H1 (cell line): ENCODE measurements around the gene KRCC1. TPM values are rescaled to one million over a fixed set of nuclear protein-coding genes. Genes with fewer than 3 reads are reported as not detected.

Source experiments
- CTCF ChIA-PET: fragments of 300-600 bp; sonication (Branson Sonifier 250); formaldehyde crosslinking; loops from one replicate; lab custom pipeline; 2021; ENCODE audit not compliant: partially characterized antibody; lab: Charles Lee
- POLR2A ChIA-PET: fragments of 300-600 bp; sonication (Branson Sonifier 250); formaldehyde crosslinking; loops from one replicate; lab custom pipeline; 2021; ENCODE audit warnings: inconsistent platforms; ENCODE audit not compliant: partially characterized antibody; lab: Charles Lee
- DNase-seq, 2 experiments: peaks; one replicate each; pipeline versions ENCODE4 v3.0.0 to v3.0.0-alpha.2; 2010 to 2022; ENCODE audit warnings: low spot score in 2 of 2, low read depth in 1 of 2, mixed read lengths in 1 of 2
- FAIRE-seq: peaks from 2 replicates; lab custom pipeline; 2011; peaks lifted over from hg19 to GRCh38; lab: Jason Lieb, UNC
- H2AFZ ChIP-seq: 2 replicates; pipeline ENCODE4 v1.8.1; 2012; ENCODE audit warnings: low read length, inconsistent platforms
- H2AK5ac ChIP-seq: 2 replicates; pipeline ENCODE4 v1.6.1; 2013; ENCODE audit warnings: low read depth, low read length
- H2BK120ac ChIP-seq: replicated peaks from 2 replicates; pipeline ENCODE3; 2013; ENCODE audit warnings: low read depth, low read length, inconsistent platforms
- H2BK12ac ChIP-seq: 2 replicates; pipeline ENCODE4 v1.6.1; 2013; ENCODE audit warnings: low read depth, low read length
- H2BK15ac ChIP-seq: 2 replicates; pipeline ENCODE4 v1.6.1; 2013; ENCODE audit warnings: low read length
- H2BK20ac ChIP-seq: 2 replicates; pipeline ENCODE4 v1.6.1; 2013; ENCODE audit warnings: low read length
- H2BK5ac ChIP-seq: 2 replicates; pipeline ENCODE4 v1.6.1; 2013; ENCODE audit warnings: low read depth, low read length
- H3K14ac ChIP-seq: 2 replicates; pipeline ENCODE4 v1.6.1; 2013; ENCODE audit warnings: inconsistent platforms; ENCODE audit not compliant: insufficient read length
- H3K18ac ChIP-seq: 2 replicates; pipeline ENCODE4 v1.6.1; 2013; ENCODE audit warnings: low read length; ENCODE audit errors: extremely low read depth
- H3K23ac ChIP-seq: 2 replicates; pipeline ENCODE4 v1.6.1; 2013; ENCODE audit warnings: inconsistent platforms; ENCODE audit not compliant: insufficient read length
- H3K23me2 ChIP-seq: 2 replicates; pipeline ENCODE4 v1.6.1; 2013; ENCODE audit warnings: low read depth, low read length
- H3K27ac ChIP-seq: 2 replicates; pipeline ENCODE4 v1.6.1; 2011; ENCODE audit warnings: low read depth, low read length, inconsistent platforms
- H3K27me3 ChIP-seq, 4 experiments: replicated peaks in 1 of 4; 1 replicate in 1 of 4; 2 replicates in 3 of 4; pipeline versions ENCODE4 v1.6.1 to v1.8.1; 2011 to 2013; ENCODE audit warnings: low read length in 3 of 4, mild to moderate bottlenecking in 3 of 4, inconsistent platforms in 2 of 4, mixed read lengths in 2 of 4, moderate library complexity in 1 of 4; ENCODE audit not compliant: control insufficient read depth in 3 of 4, insufficient read depth in 3 of 4; ENCODE audit errors: extremely low read depth in 1 of 4
- H3K36me3 ChIP-seq, 4 experiments: 2 replicates each; pipeline versions ENCODE4 v1.6.1 to v1.8.1; 2011 to 2013; ENCODE audit warnings: mild to moderate bottlenecking in 4 of 4, low read length in 3 of 4, moderate library complexity in 2 of 4, control low read depth in 1 of 4, inconsistent platforms in 1 of 4; ENCODE audit not compliant: insufficient read depth in 4 of 4, control insufficient read depth in 2 of 4
- H3K4ac ChIP-seq: replicated peaks from 2 replicates; pipeline ENCODE3; 2013; ENCODE audit warnings: low read length, low read depth, mixed read lengths, inconsistent platforms; ENCODE audit not compliant: insufficient read length
- H3K4me1 ChIP-seq, 4 experiments: replicated peaks in 1 of 4; 1 replicate in 1 of 4; 2 replicates in 3 of 4; pipeline versions ENCODE4 v1.6.1 to v1.8.1; 2011 to 2013; ENCODE audit warnings: low read length in 3 of 4, inconsistent platforms in 2 of 4, mixed read lengths in 1 of 4; ENCODE audit not compliant: insufficient read depth in 4 of 4, control insufficient read depth in 3 of 4
- H3K4me2 ChIP-seq, 2 experiments: 2 replicates each; pipeline versions ENCODE4 v1.6.1 to v1.8.1; 2011 to 2013; ENCODE audit warnings: low read depth in 2 of 2, low read length in 2 of 2, control low read depth in 1 of 2, inconsistent platforms in 1 of 2, mild to moderate bottlenecking in 1 of 2; ENCODE audit not compliant: insufficient read depth in 1 of 2
- H3K4me3 ChIP-seq, 4 experiments: fragments of 200-600, 300-600 bp in 1 of 4; sonication (generic), shearing (Covaris generic), sonication (Bioruptor Twin) in 1 of 4; 2 replicates each; pipeline versions ENCODE4 v1.5.1 to v1.8.1; 2011 to 2016; ENCODE audit warnings: low read length in 4 of 4, low read depth in 3 of 4, control low read depth in 2 of 4, inconsistent platforms in 2 of 4, mild to moderate bottlenecking in 2 of 4, mixed read lengths in 1 of 4, moderate library complexity in 1 of 4; ENCODE audit not compliant: insufficient read depth in 2 of 4; ENCODE audit errors: extremely low read depth in 1 of 4
- H3K56ac ChIP-seq: replicated peaks from 2 replicates; pipeline ENCODE3; 2013; ENCODE audit warnings: low read depth, mild to moderate bottlenecking, mixed read lengths, low read length, inconsistent platforms; ENCODE audit not compliant: insufficient read length
- H3K79me1 ChIP-seq: 2 replicates; pipeline ENCODE4 v1.6.1; 2013; ENCODE audit warnings: low read depth, low read length, control low read depth
- H3K79me2 ChIP-seq, 2 experiments: 2 replicates each; pipeline versions ENCODE4 v1.6.1 to v1.8.1; 2012 to 2013; ENCODE audit warnings: low read length in 2 of 2, mild to moderate bottlenecking in 2 of 2, inconsistent platforms in 1 of 2; ENCODE audit not compliant: insufficient read depth in 2 of 2, control insufficient read depth in 1 of 2
- H3K9ac ChIP-seq, 4 experiments: replicated peaks in 1 of 4; 1 replicate in 1 of 4; 2 replicates in 3 of 4; pipeline versions ENCODE4 v1.6.1 to v1.8.1; 2011 to 2013; ENCODE audit warnings: low read depth in 3 of 4, low read length in 3 of 4, control low read depth in 2 of 4, mild to moderate bottlenecking in 2 of 4, moderate library complexity in 2 of 4, inconsistent platforms in 1 of 4; ENCODE audit errors: extremely low read depth in 1 of 4
- H3K9me3 ChIP-seq, 2 experiments: 2 replicates each; pipeline versions ENCODE4 v1.6.1 to v1.8.1; 2012 to 2013; ENCODE audit warnings: mild to moderate bottlenecking in 2 of 2, moderate library complexity in 2 of 2, control low read depth in 1 of 2, inconsistent platforms in 1 of 2, low read depth in 1 of 2, low read length in 1 of 2, mixed read lengths in 1 of 2; ENCODE audit not compliant: insufficient read depth in 2 of 2
- H4K20me1 ChIP-seq, 2 experiments: replicated peaks in 1 of 2; 2 replicates each; pipeline versions ENCODE3 to v1.8.1; 2011 to 2013; ENCODE audit warnings: inconsistent platforms in 2 of 2, low read length in 2 of 2, mild to moderate bottlenecking in 1 of 2; ENCODE audit not compliant: insufficient read depth in 2 of 2, control insufficient read depth in 1 of 2
- H4K5ac ChIP-seq: 2 replicates; pipeline ENCODE4 v1.6.1; 2013; ENCODE audit warnings: low read length, low read depth, mixed read lengths, inconsistent platforms; ENCODE audit not compliant: insufficient read length
- H4K8ac ChIP-seq: 2 replicates; pipeline ENCODE4 v1.8.0; 2013; ENCODE audit warnings: mild to moderate bottlenecking, moderate library complexity, low read length, inconsistent platforms; ENCODE audit not compliant: insufficient read depth; ENCODE audit errors: extremely low read depth
- H4K91ac ChIP-seq: replicated peaks from 2 replicates; pipeline ENCODE3; 2013; ENCODE audit warnings: low read length, mixed read lengths, inconsistent platforms; ENCODE audit not compliant: insufficient read length
- CBX8 ChIP-seq: fragments of 300-800, 300-1000 bp; sonication (generic); IDR thresholded peaks from 2 replicates; pipeline ENCODE4 v1.7.1; 2016; ENCODE audit warnings: low read depth, low read length, borderline replicate concordance
- CREB1 ChIP-seq: IDR thresholded peaks from 2 replicates; pipeline ENCODE4 v1.6.1; 2012; ENCODE audit warnings: inconsistent platforms
- EP300 ChIP-seq, 2 experiments: IDR thresholded peaks; 1 replicate in 1 of 2; 2 replicates in 1 of 2; pipeline ENCODE4 v1.6.1; 2011 to 2012; ENCODE audit warnings: low read depth in 2 of 2, low read length in 2 of 2, mild to moderate bottlenecking in 2 of 2, borderline replicate concordance in 1 of 2, inconsistent platforms in 1 of 2, moderate library complexity in 1 of 2
- HDAC2 ChIP-seq, 2 experiments: fragments of 300-600 bp in 1 of 2; sonication (generic) in 1 of 2; IDR thresholded peaks; 2 replicates each; pipeline ENCODE4 v1.6.1; 2011 to 2012; ENCODE audit warnings: low read depth in 2 of 2, low read length in 2 of 2, mild to moderate bottlenecking in 2 of 2, moderate library complexity in 2 of 2, borderline replicate concordance in 1 of 2, inconsistent platforms in 1 of 2
- MAX ChIP-seq: IDR thresholded peaks from 2 replicates; pipeline ENCODE4 v1.6.1; 2012; ENCODE audit warnings: inconsistent platforms
- NANOG ChIP-seq: IDR thresholded peaks from 2 replicates; pipeline ENCODE4 v1.6.1; 2011; ENCODE audit warnings: low read length, low read depth, mild to moderate bottlenecking, inconsistent platforms; ENCODE audit not compliant: insufficient read depth, poor library complexity, severe bottlenecking
- POLR2A ChIP-seq, 2 experiments: IDR thresholded peaks; 1 replicate in 1 of 2; 2 replicates in 1 of 2; pipeline ENCODE4 v1.6.1; 2011; ENCODE audit warnings: low read depth in 2 of 2, low read length in 2 of 2, mild to moderate bottlenecking in 2 of 2; ENCODE audit errors: control extremely low read depth in 1 of 2
- RBBP5 ChIP-seq: IDR thresholded peaks from 2 replicates; pipeline ENCODE4 v1.7.1; 2012; ENCODE audit warnings: low read depth, mild to moderate bottlenecking, inconsistent platforms, low read length, moderate library complexity, borderline replicate concordance
- SIN3A ChIP-seq, 2 experiments: IDR thresholded peaks in 1 of 2; conservative IDR thresholded peaks in 1 of 2; 2 replicates each; pipeline ENCODE4 v1.6.1; 2011 to 2012; ENCODE audit warnings: low read length in 2 of 2, improper control_type of control experiment in 1 of 2, low read depth in 1 of 2, mild to moderate bottlenecking in 1 of 2
- SIX5 ChIP-seq: IDR thresholded peaks from 2 replicates; pipeline ENCODE4 v1.6.1; 2011; ENCODE audit warnings: mild to moderate bottlenecking, low read depth, low read length
- SP1 ChIP-seq: IDR thresholded peaks from 2 replicates; pipeline ENCODE4 v1.6.1; 2011; ENCODE audit warnings: low read depth, low read length
- SP2 ChIP-seq: IDR thresholded peaks from 2 replicates; pipeline ENCODE4 v1.6.1; 2012; ENCODE audit warnings: mild to moderate bottlenecking, low read length, inconsistent platforms
- TCF12 ChIP-seq: IDR thresholded peaks from 2 replicates; pipeline ENCODE4 v1.6.1; 2011; ENCODE audit warnings: low read depth, mild to moderate bottlenecking, low read length
- YY1 ChIP-seq: IDR thresholded peaks from 2 replicates; pipeline ENCODE4 v1.6.1; 2011; ENCODE audit warnings: low read depth, mild to moderate bottlenecking, low read length
- WGBS, 2 experiments: shearing (Covaris generic) in 1 of 2; methylation state at CpG; one replicate each; pipeline versions ENCODE4 v1.1.6 to v1.1.7; 2013 to 2015; ENCODE audit warnings: low lambda C conversion rate in 2 of 2, mixed read lengths in 2 of 2, inconsistent platforms in 1 of 2, low coverage in 1 of 2, missing lambda C conversion rate in 1 of 2; ENCODE audit not compliant: insufficient replicate concordance in 2 of 2, insufficient coverage in 1 of 2, insufficient read length in 1 of 2; ENCODE audit errors: extremely low coverage in 1 of 2, missing lambda C conversion rate in 1 of 2; 5-methylcytosine and 5-hydroxymethylcytosine counted together
- polyA plus RNA-seq, 7 experiments: library from polyadenylated mRNA; depleted of rRNA in 3 of 7; stranded (reverse) in 5 of 7; unstranded in 2 of 7; fragments of >200 nt in 5 of 7; fragments of 200-250 nt in 2 of 7; gene quantifications; 1 replicate in 5 of 7; 2 replicates in 1 of 7; 4 replicates in 1 of 7; pipeline versions ENCODE4 v1.2.1 to v1.2.3, GENCODE V29; 2011 to 2013; ENCODE audit warnings: missing spikeins in 2 of 7, mixed read lengths in 2 of 7
- total RNA-seq: library from RNA; stranded (reverse); fragmentation: NEBNext Ultra II Directional; extraction: Animal tissue kit (Norgen Biotek cat#: 25700); gene quantifications from 2 replicates; pipeline ENCODE4 v1.2.1, GENCODE V29; 2021

Gene KRCC1
- total and polyA plus RNA-seq, 2 of the 8 experiments (the other 6 are each of a cell fraction or from before 2014, with no cell fraction given) = 5.1 to 8.5 TPM

GRCh38 chr2:88085099-88085498 is 29.5 kb upstream of the KRCC1 start:
- FAIRE-seq = no peak
- Histone ChIP-seq H3K27me3 (no peaks in the 10 kb centered on the region), H3K4ac (no peak overlapping the region), H3K14ac (no peak overlapping the region), H3K79me1 (no peaks in the 10 kb centered on the region), H3K18ac (no peak overlapping the region), H4K5ac (no peak overlapping the region), H3K4me1 (peaks cover 1 to 6% (median 4%) of the 10 kb centered on the region in 4 experiments; a peak in 6 of 7 replicates), H4K91ac (no peak overlapping the region), H3K4me2 (no peak overlapping the region), H4K8ac (no peak overlapping the region), H3K4me3 (no peak overlapping the region), H3K23me2 (no peaks in the 10 kb centered on the region), H3K9ac (no peak overlapping the region), H2AFZ (no peak overlapping the region), H3K23ac (no peak overlapping the region), H2BK12ac (no peak overlapping the region), H2BK20ac (no peak overlapping the region; the same call in 1 of the 2 replicates), H2BK120ac (no peak overlapping the region), H3K56ac (no peak overlapping the region), H3K36me3 (no peaks in the 10 kb centered on the region), H4K20me1 (no peaks in the 10 kb centered on the region), H3K79me2 (no peaks in the 10 kb centered on the region), H3K27ac (no peak overlapping the region), H2AK5ac (no peak overlapping the region), H2BK5ac (no peak overlapping the region), H2BK15ac (no peak overlapping the region), H3K9me3 (no peaks in the 10 kb centered on the region)
- whole genome bisulfite sequencing, 2 experiments = 92% methylated on average over 2 of the region's 2 CpGs; no CpG with 5 or more reads in 1 of the 2 experiments
- POLR2A ChIA-PET = no interaction called here
- CTCF ChIA-PET = interaction anchor here (0.7 to 2.7 kb wide), 2 partner anchors 17 to 24 kb away, joined by 3 to 16 read pairs; no protein-coding TSS in a partner anchor
- TF ChIP-seq SP1 (no peak), YY1 (no peak), RBBP5 (no peak), SP2 (no peak), NANOG (no peak), EP300 (IDR thresholded peaks at IDR 0.05; ENCODE audit: borderline replicate concordance in 1 of 2, low read depth in 2 of 2, low read length in 2 of 2) (no peak), SIN3A (conservative IDR thresholded peaks at IDR 0.05 in 1 of 2, IDR thresholded peaks at IDR 0.05 in 1 of 2; ENCODE audit: low read depth in 1 of 2, low read length in 2 of 2) (no peak), POLR2A (IDR thresholded peaks at IDR 0.05; ENCODE audit: control extremely low read depth in 1 of 2, low read depth in 2 of 2, low read length in 2 of 2) (no peak), CBX8 (no peak), TCF12 (no peak), MAX (no peak), SIX5 (no peak), CREB1 (no peak), HDAC2 (IDR thresholded peaks at IDR 0.05; ENCODE audit: borderline replicate concordance in 1 of 2, low read depth in 2 of 2, low read length in 2 of 2) (no peak)
- no peak for DNase-seq
